NCI-H446 (cell line): ENCODE measurements around the gene DIPK1A.

Experiments used
- DNase-seq, 2 experiments: peaks; one replicate each; lab custom pipeline; 2025; lab: John Stamatoyannopoulos, UW

The DIPK1A gene

DNA sequence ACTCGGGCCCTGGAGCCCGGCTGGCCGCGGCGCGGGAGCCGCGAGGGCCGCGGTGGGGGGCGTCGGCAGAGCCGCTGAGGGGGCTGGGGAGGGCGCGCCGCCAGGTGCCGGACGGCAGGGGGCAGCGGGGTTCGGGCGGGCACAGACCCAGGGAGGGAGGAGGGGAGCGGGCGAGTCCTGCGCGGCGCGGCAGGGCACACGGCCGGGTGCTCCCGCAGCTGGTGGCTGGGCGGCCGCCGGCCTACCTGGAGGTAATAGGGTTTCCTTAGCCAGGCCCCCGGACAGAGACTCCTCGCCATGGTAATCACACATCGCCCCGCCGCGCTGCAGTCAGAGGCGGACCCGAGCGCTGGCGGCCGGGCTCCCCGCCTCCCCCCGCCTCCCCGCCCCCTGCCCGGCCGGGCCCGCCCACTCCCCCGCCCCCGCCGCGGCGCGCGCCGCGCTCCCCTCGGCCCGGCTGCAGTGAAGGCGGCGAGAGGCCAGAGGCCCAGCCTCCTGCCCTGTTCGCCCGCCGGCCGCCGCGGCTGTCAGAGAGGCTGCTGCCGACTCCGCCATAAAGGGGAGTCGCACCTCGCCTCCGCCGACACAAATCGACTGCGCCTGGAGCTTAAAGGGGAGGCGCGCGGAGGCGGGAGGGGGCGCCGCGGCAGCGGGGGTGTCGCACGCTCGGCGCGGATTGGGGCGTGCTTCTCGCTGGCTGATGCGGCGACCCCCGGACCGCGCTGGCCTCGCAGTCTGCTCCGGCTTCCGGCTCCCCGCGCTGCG lies at the start of gene DIPK1A:
Gene DIPK1A (minus strand): TSS at position 332 of the 765 bp plus-strand sequence. CDS start 33 bp downstream, at position 299.
- peak; percentile 44 to 83 for DNase-seq

DNA sequence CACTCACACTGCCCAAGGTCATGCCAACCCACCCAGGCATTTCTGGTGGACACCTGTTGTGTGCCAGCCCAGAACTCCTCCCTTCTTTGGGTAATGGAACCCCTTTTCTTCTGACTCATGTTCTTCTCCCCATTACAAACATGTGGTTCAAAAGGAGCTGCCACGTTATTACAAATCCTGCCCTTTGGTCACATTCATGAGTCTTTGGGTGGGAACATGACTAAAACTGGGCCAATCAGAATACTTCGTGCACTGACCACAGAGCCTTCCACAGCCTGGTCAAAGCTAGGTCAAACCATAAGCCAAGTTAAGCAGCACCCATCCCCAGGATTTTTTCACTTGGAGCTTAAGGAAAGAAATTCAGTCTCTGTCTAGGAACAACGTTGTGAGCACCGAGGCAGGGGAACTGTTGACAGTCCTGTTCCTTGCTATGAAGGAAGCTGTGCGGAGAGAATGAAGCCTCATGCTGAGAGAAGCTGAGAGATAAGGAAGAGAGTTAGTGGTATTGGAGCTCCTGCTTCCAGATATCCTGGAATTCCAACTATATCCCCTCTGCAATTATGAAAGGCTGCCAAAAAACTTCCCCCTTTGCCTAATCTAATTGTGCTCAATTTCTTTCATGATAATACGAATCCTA lies 46.8 kb upstream of the DIPK1A start:
- no peak for DNase-seq

DNA sequence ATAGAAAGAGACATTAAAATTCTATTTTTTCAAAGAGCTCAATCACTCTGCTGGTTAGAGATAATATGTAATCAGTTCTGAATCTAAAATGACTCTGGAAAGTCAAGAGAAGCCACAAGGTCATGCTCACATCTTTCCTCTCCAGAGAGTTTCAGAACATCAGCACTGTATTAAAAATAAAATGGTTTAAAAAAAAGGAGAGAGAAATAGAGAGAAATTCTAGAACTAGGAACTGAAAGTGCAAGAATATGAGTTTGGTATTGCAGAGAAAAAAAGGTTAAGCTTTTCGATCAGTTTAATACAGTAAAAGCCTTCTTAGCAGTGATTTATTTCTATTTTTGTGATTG lies 44.0 kb upstream of the DIPK1A start:
- DNase-seq, result no peak

DNA sequence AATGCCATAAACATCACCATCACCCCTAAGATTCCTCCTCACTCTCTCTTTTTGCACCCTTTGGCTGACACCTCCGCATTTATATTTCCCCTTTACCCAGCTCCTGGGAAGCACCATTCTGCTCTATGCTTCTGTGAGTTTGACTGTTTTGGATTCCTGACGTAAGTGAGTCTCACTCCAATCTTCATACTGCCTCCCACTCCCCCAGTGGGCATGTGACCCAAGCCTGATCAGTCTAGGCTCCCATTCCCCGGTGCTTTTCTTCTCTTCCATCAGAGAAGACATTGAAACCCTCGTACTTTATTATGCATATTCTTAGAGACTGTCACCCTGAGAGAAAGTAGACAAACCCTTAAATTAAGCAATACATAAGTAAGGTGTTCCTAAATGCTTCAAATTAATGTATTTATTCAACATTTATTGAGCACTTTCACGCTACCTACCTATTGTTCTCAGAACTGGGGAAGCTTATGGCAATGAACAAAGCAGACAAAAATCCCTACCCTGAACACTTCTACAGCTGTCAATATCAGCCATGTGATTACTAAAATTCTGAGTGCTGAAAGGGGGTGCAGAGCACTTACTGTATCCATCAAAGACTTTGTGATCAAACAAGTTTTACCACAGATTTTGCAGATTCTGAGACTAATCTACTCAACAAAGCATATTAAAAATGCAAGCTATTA lies 43.4 kb upstream of the DIPK1A start:
- no peak for DNase-seq

DNA sequence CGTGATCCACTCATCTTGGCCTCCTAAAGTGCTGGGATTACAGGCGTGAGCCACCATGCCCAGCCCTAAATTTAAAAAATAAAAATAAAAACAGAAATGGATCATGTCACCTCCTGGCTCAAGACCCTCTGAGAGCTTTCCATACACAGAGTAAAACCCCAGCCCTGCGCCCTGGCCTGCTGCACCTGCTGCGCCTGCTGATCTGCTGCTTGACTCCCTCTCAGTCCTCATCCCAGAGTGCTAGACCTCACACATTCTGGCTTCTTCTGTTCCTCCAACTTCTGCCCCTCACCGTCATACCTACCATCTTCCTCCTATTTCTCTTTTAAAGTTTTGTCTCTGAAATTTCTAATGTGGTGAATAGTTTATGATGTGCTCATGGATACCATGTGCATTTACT lies 42.7 kb upstream of the DIPK1A start:
- no peak for DNase-seq

DNA sequence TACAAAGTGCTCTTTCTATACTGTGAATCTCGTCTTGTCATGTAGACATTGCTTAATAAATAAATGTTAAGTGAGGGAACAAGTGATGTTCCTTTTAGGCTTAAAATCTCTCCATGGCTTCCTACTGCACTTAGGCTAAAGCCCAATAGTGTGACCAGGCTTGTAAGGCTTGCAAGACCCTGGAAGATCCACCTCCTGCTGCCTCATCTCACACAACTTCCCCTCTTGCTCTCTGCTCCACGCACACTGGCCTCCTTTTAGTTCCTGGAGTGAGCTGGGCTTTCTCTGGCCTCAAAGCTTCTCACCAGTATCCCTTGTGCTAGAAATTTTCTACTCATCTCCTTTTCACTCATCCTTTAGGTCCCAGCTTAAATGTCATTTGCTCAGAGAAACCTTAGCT lies 41.5 kb upstream of the DIPK1A start:
- no peak for DNase-seq

DNA sequence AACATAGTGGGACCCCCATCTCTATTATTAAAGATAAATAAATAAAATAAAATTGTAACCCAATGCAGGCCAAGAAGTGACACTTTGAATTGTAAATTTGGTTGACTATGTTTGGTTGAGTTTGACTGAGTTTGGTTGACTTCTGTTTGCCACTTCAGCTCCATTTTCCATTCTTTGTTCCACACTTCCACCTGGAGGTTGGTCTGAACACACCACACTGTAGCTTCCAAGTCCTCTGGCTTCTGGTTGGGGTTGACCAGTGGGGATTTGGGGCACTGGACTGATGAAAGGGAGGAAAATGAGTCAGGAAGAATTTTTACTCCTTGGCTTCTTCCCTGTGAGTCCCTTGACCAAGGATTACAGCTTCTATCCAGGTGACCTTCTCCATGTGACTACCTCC lies 40.6 kb upstream of the DIPK1A start:
- no peak for DNase-seq

DNA sequence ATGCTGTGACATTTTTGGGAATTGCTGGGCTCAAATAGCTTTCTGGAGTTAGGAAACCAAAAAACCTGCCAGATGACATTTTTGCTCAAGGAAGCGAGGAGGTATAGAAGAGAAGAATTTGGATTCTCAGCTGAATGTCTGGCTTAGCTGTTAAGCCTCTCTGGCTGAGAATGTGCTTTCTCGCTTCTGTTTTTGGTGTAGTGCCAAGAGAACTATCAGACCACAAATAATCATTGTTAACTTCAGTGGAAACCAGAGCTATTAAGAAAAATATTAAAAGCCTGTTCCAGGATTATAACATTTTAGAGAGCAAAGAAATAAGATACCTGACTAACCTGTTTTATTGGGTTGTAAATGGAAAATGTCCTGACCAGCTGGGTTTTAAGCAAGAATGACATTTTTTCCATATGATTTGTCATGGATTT lies 39.5 kb upstream of the DIPK1A start:
- DNase-seq, result peak; percentile 61 to 83

DNA sequence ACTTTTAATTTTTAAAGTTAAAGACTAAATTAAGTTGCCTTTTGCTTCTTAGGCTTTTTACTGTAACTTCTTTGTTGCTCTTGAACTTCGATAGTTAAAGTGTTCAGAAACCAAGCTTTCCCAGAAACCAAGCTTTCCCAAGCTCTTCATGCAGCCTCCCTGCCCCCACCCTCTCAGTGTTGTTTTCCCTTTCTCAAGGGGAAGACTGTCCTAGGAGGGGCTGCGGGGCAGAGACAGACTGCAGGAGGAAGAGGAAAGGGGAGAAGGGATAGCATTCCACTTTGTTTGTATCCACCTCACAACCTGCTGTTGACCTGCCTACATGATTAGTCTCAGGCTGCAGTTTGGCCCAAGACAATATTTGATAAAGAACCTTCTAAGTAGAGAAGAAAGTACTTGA lies 39.0 kb upstream of the DIPK1A start:
- no peak for DNase-seq

DNA sequence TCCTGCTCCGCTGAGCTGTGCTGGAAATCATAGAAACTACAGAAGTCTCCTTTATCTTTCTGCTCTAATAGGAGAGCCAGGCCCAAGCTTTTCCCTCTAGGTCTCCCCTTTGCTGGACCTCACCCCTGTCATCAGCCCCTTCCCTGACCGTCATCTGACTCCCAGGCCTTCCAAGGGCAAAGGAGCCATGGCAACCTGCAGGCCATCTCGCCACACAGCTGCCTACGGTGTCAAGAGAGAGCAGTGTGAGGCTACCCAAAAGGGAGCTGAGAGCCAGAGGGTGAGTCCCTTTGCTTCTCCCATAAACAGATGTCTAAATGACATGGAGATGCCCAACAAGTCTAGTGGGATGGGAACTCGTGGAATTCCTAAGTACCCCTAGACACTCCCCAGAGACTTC lies 37.6 kb upstream of the DIPK1A start:
- no peak for DNase-seq

DNA sequence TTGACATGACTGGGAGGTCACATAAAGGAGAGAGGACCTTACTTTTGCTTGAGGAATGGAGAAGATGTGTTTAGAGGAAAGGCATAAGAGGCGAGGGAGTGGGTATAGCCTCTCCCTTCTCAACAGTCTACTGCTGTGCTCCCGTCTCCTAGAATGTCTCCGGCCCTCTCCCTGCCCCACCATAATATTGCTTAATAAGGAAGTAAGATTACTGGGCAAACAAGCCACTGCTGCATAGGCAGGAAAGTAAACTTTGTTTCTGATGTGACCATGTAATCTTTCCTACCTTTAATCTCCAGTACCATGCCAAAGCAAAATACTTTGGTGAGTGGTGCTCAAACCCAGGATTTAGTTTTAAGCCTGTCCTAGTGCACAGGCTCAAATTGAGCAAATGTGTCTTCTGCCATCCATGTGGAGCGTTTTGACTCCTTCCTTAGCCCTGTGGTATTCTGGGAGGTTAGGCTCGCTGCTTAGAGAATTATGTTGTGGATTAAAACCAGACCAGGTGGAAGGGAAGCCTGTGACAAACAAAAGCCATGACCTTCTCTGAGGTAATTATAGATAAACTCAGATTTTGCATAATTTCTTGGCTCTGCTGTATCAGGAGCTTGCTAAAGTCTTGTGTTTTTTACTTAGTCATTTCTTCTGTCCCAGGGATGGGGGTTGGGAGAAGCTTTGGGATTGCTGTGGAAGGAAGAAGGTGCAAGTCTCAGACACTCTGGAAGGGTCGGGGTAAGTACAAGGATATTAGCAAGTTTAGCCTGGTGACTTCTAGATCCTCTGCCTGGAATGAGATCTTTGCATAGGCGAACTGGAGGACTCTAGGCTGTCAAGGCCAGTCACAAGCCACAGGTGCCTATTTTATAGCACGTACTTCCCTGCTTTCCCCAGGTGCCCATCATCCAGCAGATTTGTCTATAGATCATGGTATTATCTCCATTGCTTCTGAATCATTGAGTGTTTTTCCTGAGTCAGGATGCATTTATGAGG lies 34.5 kb upstream of the DIPK1A start:
- no peak for DNase-seq

DNA sequence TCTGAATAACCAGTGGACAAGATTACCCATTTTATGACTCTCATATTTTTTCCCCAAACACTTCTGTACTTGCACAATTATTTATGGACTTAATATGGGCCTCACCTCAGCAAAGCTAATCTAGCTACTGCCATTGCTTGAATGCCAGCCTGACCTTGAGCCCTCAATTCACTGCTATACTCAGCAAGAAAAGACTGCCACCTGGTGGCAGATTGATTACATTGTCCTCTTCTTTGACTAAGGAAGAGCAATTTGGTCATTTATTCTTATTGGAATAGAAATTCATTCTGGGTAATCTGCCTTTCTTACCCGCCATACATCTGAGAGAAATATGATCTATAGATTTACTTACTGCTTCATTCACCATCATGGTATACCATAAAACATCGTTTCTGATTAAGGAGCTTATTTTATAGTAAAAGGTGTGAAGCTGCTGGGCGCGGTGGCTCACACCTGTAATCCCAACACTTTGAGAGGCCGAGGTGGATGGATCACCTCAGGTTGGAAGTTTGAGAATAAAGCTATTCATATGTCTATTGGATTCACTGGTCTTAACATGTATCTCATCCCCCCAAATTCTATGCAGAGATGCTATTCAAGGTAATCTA lies 32.9 kb upstream of the DIPK1A start:
- DNase-seq, result peak; percentile 75 to 95

DNA sequence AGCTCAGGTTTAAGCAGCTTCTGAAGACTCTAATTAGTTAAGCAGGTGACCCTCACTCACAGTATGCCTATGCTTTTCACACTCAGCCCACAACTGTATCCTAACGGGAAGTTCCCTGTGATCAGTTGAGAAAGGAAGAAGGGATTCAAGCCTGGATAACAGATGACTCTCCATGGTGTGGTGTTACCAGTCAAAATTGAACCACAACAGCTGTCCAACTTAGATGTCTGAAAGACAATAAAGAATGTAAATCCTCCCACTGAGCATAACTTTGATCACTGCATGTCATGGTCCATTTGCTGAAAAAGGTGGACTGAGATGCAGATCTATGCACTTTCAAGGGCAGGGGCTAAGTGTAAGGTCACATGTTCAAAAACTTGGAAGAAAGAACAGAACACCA lies 32.3 kb upstream of the DIPK1A start:
- no peak for DNase-seq

DNA sequence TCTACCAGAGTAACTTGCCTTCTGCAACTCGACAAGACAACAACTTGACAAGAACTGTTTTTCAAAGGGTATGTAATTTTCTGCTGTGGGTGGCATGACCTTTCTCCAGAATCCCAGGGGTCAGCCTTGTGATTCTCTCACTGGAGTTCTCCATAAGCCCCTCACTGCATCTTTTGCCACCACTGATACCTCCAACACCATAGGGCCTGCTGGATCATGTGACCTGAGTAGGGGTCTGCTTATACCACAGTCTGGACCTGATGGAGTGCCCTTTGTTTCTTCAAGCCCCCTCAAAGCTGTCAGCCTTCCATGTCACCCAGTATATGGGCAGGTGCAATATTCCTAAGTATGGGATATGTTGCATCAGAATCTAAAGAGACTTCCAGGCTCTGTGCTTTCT lies 31.6 kb upstream of the DIPK1A start:
- DNase-seq, result no peak

DNA sequence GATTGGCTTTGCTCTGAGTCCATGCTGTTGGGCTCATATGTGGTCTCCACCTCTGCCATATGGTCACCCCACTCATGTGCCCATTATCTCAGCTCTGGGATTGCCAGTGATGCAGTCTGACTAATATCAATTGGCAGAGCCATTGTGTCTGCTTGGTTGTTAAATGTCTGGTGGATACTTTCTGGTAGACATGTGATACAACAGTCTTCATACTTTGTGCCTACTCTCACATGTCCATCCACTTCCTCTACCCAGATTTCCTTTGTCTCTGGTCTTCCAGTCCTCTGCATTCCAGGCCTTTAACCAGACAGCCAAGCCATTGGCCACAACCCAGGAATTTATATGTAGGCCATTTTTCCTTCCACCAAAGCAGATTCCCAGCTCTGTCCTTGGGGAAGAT lies 30.8 kb upstream of the DIPK1A start:
- peak in 1 of 2 experiments; percentile 52 for DNase-seq

DNA sequence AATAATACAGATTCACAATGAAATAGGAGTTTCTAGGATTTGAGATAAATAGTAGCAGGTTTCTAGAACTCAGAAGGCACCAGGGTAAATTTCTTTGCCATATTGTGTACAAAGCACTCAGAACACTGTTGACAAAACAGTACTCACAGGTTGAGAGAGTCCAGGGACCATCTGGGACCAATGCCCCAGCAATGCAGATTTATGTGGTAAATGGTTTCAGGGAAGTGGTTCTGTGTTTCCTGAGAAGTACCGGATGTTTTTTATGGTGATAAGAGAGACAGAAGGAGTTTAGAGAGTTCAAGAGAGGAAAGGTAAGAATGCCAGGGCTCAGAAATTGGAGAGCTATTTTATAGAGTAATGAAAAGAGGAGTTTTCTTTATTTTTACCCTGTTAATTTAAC lies 29.6 kb upstream of the DIPK1A start:
- DNase-seq, result no peak

DNA sequence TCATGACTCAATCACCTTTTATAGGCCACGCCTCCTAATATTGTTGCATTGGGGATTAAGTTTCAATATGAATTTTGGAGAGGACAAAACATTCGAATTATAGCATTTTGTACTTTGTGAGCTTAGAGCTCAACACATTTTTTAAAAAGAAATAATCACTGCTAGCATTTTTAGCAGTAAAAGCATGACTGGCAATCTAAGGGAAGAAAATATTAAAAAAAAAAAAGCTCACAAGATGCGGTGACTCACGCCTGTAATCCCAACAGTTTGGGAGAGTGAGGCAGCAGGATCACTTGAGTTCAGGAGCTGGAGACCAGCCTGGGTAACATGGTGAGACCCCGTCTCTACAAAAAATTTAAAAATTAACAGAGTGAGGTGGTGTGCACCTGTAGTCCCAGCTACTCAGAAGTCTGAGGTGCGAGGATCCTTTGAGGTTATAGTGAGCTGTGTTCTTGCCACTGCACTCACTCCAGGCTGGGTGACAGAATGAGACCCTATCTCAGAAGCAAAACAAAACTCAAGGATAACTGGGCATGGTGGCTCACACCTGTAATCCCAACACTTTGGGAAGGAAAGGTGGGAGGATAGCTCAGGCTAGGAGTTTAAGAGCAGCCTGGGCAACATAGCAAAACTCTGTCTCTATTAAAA lies 28.8 kb upstream of the DIPK1A start:
- no peak for DNase-seq

DNA sequence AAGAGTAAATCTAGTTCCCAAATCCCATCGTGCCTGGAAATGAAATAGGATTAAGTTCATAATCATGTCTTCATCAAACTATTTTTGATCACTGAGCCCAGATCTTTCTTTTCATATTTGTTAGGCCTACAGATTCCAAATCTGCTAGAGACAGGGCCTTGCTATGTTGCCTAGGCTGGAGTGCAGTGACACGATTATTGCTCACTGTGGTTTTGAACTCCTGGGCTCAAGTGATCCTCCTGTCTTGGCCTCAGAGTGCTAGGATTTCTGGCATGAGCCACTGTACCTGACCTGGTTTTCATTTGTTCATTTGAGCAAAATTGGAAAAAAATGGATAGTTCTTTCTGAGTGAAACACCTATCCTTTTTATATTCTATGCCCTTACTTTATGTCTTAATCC lies 28.0 kb upstream of the DIPK1A start:
- no peak for DNase-seq

DNA sequence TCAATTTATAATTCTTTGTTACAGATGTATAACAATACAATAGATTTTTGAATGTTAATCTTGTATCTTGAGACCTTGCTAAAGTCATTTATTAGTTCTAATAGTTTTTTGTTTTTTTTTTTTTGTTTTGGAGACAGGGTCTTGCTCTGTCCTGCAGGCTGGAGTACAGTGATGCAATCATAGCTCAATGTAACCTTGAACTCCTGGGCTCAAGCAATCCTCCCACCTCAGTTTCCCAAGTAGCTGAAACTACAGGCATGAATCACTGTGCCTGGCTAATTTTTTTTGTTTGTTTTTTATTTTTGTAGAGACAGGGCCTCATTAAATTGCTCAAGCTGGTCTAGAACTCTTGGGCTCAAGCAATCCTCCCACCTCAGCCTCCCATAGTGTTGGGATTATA lies 26.2 kb upstream of the DIPK1A start:
- no peak for DNase-seq

DNA sequence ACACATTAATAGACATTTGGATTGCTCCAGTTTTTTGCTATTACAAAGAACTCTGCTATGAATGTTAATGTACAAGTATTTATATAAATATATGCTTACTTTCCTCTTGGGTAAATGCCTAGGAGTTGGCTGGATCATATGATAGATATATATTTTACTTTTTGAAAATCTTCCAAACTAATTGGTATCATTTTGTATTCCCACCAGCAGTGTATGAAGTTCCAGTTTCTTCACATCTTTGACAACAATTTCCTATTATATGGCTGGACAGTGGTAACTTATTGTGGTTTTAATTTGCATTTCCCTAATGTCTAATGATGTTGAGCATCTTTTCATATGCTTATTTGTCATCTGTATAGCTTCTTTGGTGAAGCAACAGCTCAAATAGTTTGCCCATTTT lies 23.8 kb upstream of the DIPK1A start:
- DNase-seq, result no peak
